A549 (cell line): ENCODE results near the gene UBE3B.

Source experiments
- CTCF ChIP-seq: fragments of >200 bp; sonication (Bioruptor Twin); formaldehyde crosslinking; IDR thresholded peaks from 3 replicates; pipeline ENCODE4 v1.5.1; 2016
- EP300 ChIP-seq, 2 experiments: fragments of >200 bp; sonication (Bioruptor Twin); formaldehyde crosslinking; IDR thresholded peaks; 2 replicates in 1 of 2; 3 replicates in 1 of 2; pipeline ENCODE4 v1.6.1; 2016 to 2017
- ESRRA ChIP-seq: fragments of 150-350 bp; IDR thresholded peaks from 2 replicates; pipeline ENCODE4 v1.6.1; 2014; ENCODE audit warnings: mild to moderate bottlenecking, low read length, borderline replicate concordance
- MAX ChIP-seq: IDR thresholded peaks from 2 replicates; pipeline ENCODE4 v1.6.1; 2012
- MAZ ChIP-seq: fragments of 150-350 bp; IDR thresholded peaks from 2 replicates; pipeline ENCODE4 v1.6.1; 2014; ENCODE audit warnings: antibody characterized with exemption, low read depth, low read length, borderline replicate concordance

GRCh38 chr12:109545826-109546225, 68.4 kb downstream of the UBE3B start:
- TF ChIP-seq MAX = no peak
- TF ChIP-seq CTCF = no peak
- TF ChIP-seq MAZ = no peak
- TF ChIP-seq ESRRA = no peak
- no peak for TF ChIP-seq EP300 (IDR thresholded peaks at IDR 0.05)
